Spinal cord (tissue), 10 donors: Measurements from ENCODE around the gene TBC1D7. TPM values are rescaled to one million over a fixed set of nuclear protein-coding genes. Genes with fewer than 3 reads are reported as not detected.
A peak's percentile ranks its signal among the peaks of the same experiment; 100 is the strongest.

Experiments used
- DNase-seq, 6 donors: peaks; one replicate each; pipeline versions ENCODE4 v3.0.0 to v3.0.0-alpha.2; 2013 to 2015; ENCODE audit warnings: low spot score in 6 of 6, low read depth in 4 of 6
- H3K27ac ChIP-seq: one replicate; pipeline ENCODE4 v1.5.1; 2013; ENCODE audit warnings: low read depth, low read length, control low read depth
- H3K27me3 ChIP-seq: one replicate; pipeline ENCODE4 v1.6.1; 2013; ENCODE audit warnings: low read length; ENCODE audit not compliant: control insufficient read depth, insufficient read depth
- H3K36me3 ChIP-seq: one replicate; pipeline ENCODE4 v1.6.1; 2013; ENCODE audit warnings: low read length; ENCODE audit not compliant: control insufficient read depth, insufficient read depth
- H3K4me1 ChIP-seq: one replicate; pipeline ENCODE4 v1.6.1; 2013; ENCODE audit warnings: low read length; ENCODE audit not compliant: control insufficient read depth, insufficient read depth
- H3K4me3 ChIP-seq: one replicate; pipeline ENCODE4 v1.5.1; 2013; ENCODE audit warnings: low read depth, low read length, control low read depth
- H3K9me3 ChIP-seq: one replicate; pipeline ENCODE4 v1.6.1; 2013; ENCODE audit warnings: low read length; ENCODE audit not compliant: control insufficient read depth, insufficient read depth
- WGBS: methylation state at CpG from one replicate; pipeline ENCODE4 v1.1.5; 2013; ENCODE audit warnings: missing lambda C conversion rate; ENCODE audit not compliant: insufficient coverage; 5-methylcytosine and 5-hydroxymethylcytosine counted together
- polyA plus RNA-seq, 2 donors: library from polyadenylated mRNA; unstranded; fragments of 120-200 nt; gene quantifications; one replicate each; pipeline ENCODE4 v1.2.1, GENCODE V29; 2013; ENCODE audit not compliant: insufficient read length in 2 of 2
- total RNA-seq, 2 donors: library from RNA; depleted of rRNA in 1 of 2; stranded (reverse); fragments of 120-200 nt in 1 of 2; fragments of >200 nt in 1 of 2; gene quantifications; one replicate each; pipeline versions ENCODE4 v1.2.3 to v1.2.4, GENCODE V29; 2013 to 2014
- donor health status: healthy.

The TBC1D7 gene
- total and polyA plus RNA-seq, 4 donors = 26.2 to 41.5 (median 31.3) TPM

- Histone ChIP-seq H3K4me3 (no peak overlapping the region), H3K9me3 (no peaks in the 10 kb centered on the region), H3K4me1 (peaks cover 22% of the 10 kb centered on the region), H3K27me3 (no peaks in the 10 kb centered on the region), H3K36me3 (no peaks in the 10 kb centered on the region), H3K27ac (no peak overlapping the region)
- no peak for DNase-seq
- WGBS = 42% methylated on average over 3 of the region's 5 CpGs
These were observed 42.3 kb upstream of the TBC1D7 start for GRCh38 chr6:13370623-13371022.

- WGBS = no CpG with 5 or more reads among the region's 1 CpG
- H3K27ac ChIP-seq = no peak overlapping the region
These were observed 41.3 kb upstream of the TBC1D7 start for GRCh38 chr6:13369591-13369990.

DNA sequence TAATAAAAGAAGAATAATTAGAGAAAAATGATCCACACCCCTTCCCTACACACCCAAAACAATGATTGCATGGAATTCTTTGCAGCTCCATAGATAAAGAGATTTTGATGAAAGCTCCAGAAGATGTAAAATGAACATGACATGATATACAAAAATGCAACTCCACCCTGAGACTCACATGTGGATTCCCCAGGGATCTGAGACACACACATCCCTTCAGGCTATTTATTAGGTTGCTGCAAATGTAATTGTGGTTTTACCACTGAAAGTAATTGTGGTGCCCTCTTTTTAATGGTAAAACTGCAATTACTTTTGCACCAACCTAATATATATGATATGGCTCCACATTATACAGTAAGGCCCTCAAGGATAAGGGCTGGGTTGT is 40.4 kb upstream of the TBC1D7 start:
- no peaks in the 10 kb centered on the region for H3K9me3 ChIP-seq
- H3K27ac ChIP-seq = no peak overlapping the region
- H3K4me3 ChIP-seq = no peak overlapping the region
- H3K4me1 ChIP-seq = peaks cover 22% of the 10 kb centered on the region
- H3K27me3 ChIP-seq = no peaks in the 10 kb centered on the region
- DNase-seq = no peak
- H3K36me3 ChIP-seq = peaks cover 16% of the 10 kb centered on the region

More at GRCh38 chr6:13369591-13369990, 41.3 kb upstream of the TBC1D7 start:
- no peak for DNase-seq
- H3K36me3 ChIP-seq = peaks cover 10% of the 10 kb centered on the region
- no peak overlapping the region for H3K4me3 ChIP-seq
- no peaks in the 10 kb centered on the region for H3K9me3 ChIP-seq
- peaks cover 22% of the 10 kb centered on the region for H3K4me1 ChIP-seq
- no peaks in the 10 kb centered on the region for H3K27me3 ChIP-seq

- Histone ChIP-seq H3K27me3 (no peaks in the 10 kb centered on the region), H3K4me3 (no peak overlapping the region), H3K9me3 (no peaks in the 10 kb centered on the region), H3K36me3 (peaks cover 16% of the 10 kb centered on the region), H3K27ac (no peak overlapping the region), H3K4me1 (peaks cover 22% of the 10 kb centered on the region)
- peak in 2 of 6 donors; percentile 61 to 73 for DNase-seq
- 41% methylated on average over 5 of the region's 7 CpGs for WGBS
These were observed 39.9 kb upstream of the TBC1D7 start for GRCh38 chr6:13368079-13368730.

GRCh38 chr6:13367396-13367795 is 39.1 kb upstream of the TBC1D7 start:
- WGBS = no CpG with 5 or more reads among the region's 3 CpGs
- peak in 2 of 6 donors; percentile 61 to 66 for DNase-seq
- Histone ChIP-seq H3K36me3 (peaks cover 16% of the 10 kb centered on the region), H3K27ac (no peak overlapping the region), H3K9me3 (no peaks in the 10 kb centered on the region), H3K27me3 (no peaks in the 10 kb centered on the region), H3K4me1 (peaks cover 18% of the 10 kb centered on the region), H3K4me3 (no peak overlapping the region)

- H3K36me3 ChIP-seq = peaks cover 16% of the 10 kb centered on the region
- no peak overlapping the region for H3K27ac ChIP-seq
- DNase-seq = no peak
- H3K9me3 ChIP-seq = no peaks in the 10 kb centered on the region
- 98% methylated on average over 28 of the region's 39 CpGs for WGBS
- H3K27me3 ChIP-seq = no peaks in the 10 kb centered on the region
- peaks cover 11% of the 10 kb centered on the region for H3K4me1 ChIP-seq
- H3K4me3 ChIP-seq = no peak overlapping the region
These were observed 37.0 kb upstream of the TBC1D7 start for GRCh38 chr6:13365320-13365719.

DNA sequence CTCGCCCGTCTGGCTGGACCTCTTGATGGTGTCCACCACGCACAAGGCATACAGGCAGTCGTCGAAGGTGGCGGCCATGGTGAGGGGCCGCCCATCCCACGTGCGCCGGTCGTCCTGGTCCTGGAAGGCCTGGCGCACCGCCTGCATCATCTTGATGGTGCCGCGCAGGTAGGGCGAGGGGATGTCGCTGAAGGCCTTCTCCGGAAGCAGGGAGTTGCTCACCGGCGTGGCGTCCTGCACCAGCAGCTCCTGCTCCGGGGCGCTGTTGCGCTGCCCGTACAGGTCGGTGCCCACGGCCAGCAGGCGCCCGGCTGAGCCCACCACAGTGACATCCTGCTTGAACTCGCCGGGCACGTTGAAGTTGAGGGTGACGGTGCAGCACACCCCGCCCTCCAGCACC is 36.5 kb upstream of the TBC1D7 start:
- Histone ChIP-seq H3K27ac (no peak overlapping the region), H3K4me1 (peaks cover 11% of the 10 kb centered on the region), H3K27me3 (no peaks in the 10 kb centered on the region), H3K36me3 (peaks cover 16% of the 10 kb centered on the region), H3K4me3 (no peak overlapping the region), H3K9me3 (no peaks in the 10 kb centered on the region)
- 97% methylated on average over 34 of the region's 34 CpGs for WGBS
- DNase-seq = no peak

- H3K27me3 ChIP-seq = no peaks in the 10 kb centered on the region
- peaks cover 12% of the 10 kb centered on the region for H3K4me1 ChIP-seq
- no peak overlapping the region for H3K4me3 ChIP-seq
- 90% methylated on average over 3 of the region's 5 CpGs for WGBS
- H3K36me3 ChIP-seq = peaks cover 16% of the 10 kb centered on the region
- no peak for DNase-seq
- H3K9me3 ChIP-seq = no peaks in the 10 kb centered on the region
- no peak overlapping the region for H3K27ac ChIP-seq
These were observed 34.1 kb upstream of the TBC1D7 start for GRCh38 chr6:13362412-13362811.

GRCh38 chr6:13360671-13361540 is 32.6 kb upstream of the TBC1D7 start:
- peaks cover 10% of the 10 kb centered on the region for H3K4me1 ChIP-seq
- H3K27ac ChIP-seq = no peak overlapping the region
- DNase-seq = no peak
- peaks cover 16% of the 10 kb centered on the region for H3K36me3 ChIP-seq
- H3K27me3 ChIP-seq = no peaks in the 10 kb centered on the region
- H3K9me3 ChIP-seq = no peaks in the 10 kb centered on the region
- 91% methylated on average over 6 of the region's 6 CpGs for WGBS
- no peak overlapping the region for H3K4me3 ChIP-seq

- WGBS = 100% methylated on average over 2 of the region's 6 CpGs
- no peak for DNase-seq
- no peak overlapping the region for H3K4me3 ChIP-seq
- no peaks in the 10 kb centered on the region for H3K9me3 ChIP-seq
- no peaks in the 10 kb centered on the region for H3K27me3 ChIP-seq
- H3K27ac ChIP-seq = no peak overlapping the region
- peaks cover 3% of the 10 kb centered on the region for H3K36me3 ChIP-seq
- peaks cover 14% of the 10 kb centered on the region for H3K4me1 ChIP-seq
These were observed 30.9 kb upstream of the TBC1D7 start for GRCh38 chr6:13359287-13359686.
